ENCODE measurements around the gene ADORA3. TPM values are rescaled to one million over a fixed set of nuclear protein-coding genes. Genes with fewer than 3 reads are reported as not detected.
A peak's percentile ranks its signal among the peaks of the same experiment; 100 is the strongest.
"Not testable (repeated sequence)": the region's sequence is repeated elsewhere in the genome, so short reads cannot be mapped to it uniquely, and the experiment has no call there.

The ADORA3 gene
- total RNA-seq, 1 donor from 2014 or later, result not detected

GRCh38 chr1:111551623-111552411 lies 48.4 kb upstream of the ADORA3 start:
- no peaks in the 10 kb centered on the region for H3F3A ChIP-seq (ENCODE audit: low read depth)
- H3K27me3 ChIP-seq, result no peaks in the 10 kb centered on the region
- H3K4me1 ChIP-seq, result no peaks in the 10 kb centered on the region
- no peaks in the 10 kb centered on the region for H3K9me3 ChIP-seq (ENCODE audit: low read depth)
- Mint-ChIP-seq H3K4me3 (no peak overlapping the region), H3K9me3 (no peaks in the 10 kb centered on the region), H3K36me3 (no peaks in the 10 kb centered on the region), H3K27ac (no peak overlapping the region), H3K4me1 (no peaks in the 10 kb centered on the region), H3K27me3 (ENCODE audit: insufficient read depth, low read depth) (no peaks in the 10 kb centered on the region)
- no peak overlapping the region for H3K27ac ChIP-seq
- TF ChIP-seq, protein P1, sequence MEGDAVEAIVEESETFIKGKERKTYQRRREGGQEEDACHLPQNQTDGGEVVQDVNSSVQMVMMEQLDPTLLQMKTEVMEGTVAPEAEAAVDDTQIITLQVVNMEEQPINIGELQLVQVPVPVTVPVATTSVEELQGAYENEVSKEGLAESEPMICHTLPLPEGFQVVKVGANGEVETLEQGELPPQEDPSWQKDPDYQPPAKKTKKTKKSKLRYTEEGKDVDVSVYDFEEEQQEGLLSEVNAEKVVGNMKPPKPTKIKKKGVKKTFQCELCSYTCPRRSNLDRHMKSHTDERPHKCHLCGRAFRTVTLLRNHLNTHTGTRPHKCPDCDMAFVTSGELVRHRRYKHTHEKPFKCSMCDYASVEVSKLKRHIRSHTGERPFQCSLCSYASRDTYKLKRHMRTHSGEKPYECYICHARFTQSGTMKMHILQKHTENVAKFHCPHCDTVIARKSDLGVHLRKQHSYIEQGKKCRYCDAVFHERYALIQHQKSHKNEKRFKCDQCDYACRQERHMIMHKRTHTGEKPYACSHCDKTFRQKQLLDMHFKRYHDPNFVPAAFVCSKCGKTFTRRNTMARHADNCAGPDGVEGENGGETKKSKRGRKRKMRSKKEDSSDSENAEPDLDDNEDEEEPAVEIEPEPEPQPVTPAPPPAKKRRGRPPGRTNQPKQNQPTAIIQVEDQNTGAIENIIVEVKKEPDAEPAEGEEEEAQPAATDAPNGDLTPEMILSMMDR (IDR thresholded peaks at IDR 0.05), result no peak
- TF ChIP-seq EZH2 (IDR thresholded peaks at IDR 0.05) (no peak), EZH2phosphoT487 (IDR thresholded peaks at IDR 0.05) (no peak)
- no peak overlapping the region for H3K4me2 ChIP-seq
- H3K36me3 ChIP-seq, result no peaks in the 10 kb centered on the region
- H3K9ac ChIP-seq, result no peak overlapping the region
- no peak for DNase-seq (ENCODE audit: low spot score)
- H3K79me2 ChIP-seq (ENCODE audit: low read depth), result no peaks in the 10 kb centered on the region
- H4K20me1 ChIP-seq (ENCODE audit: low read depth), result no peaks in the 10 kb centered on the region
- H3K4me3 ChIP-seq, result no peak overlapping the region
- H2AFZ ChIP-seq (replicated peaks), result no peak overlapping the region

GRCh38 chr1:111547786-111548185 lies 44.4 kb upstream of the ADORA3 start:
- not testable (repeated sequence) for H3K27ac ChIP-seq; H3K4me1 Mint-ChIP-seq; H3K36me3 ChIP-seq; H3K27me3 Mint-ChIP-seq (ENCODE audit: insufficient read depth, low read depth); H3K4me2 ChIP-seq; H3K27me3 ChIP-seq; H3K4me1 ChIP-seq; H3K4me3 ChIP-seq; H3K27ac Mint-ChIP-seq; H2AFZ ChIP-seq (replicated peaks); H3K4me3 Mint-ChIP-seq; H4K20me1 ChIP-seq (ENCODE audit: low read depth); H3K9me3 Mint-ChIP-seq; H3K9ac ChIP-seq; H3K36me3 Mint-ChIP-seq; H3F3A ChIP-seq (ENCODE audit: low read depth); DNase-seq (ENCODE audit: low spot score); H3K9me3 ChIP-seq (ENCODE audit: low read depth); H3K79me2 ChIP-seq (ENCODE audit: low read depth)

- Histone ChIP-seq H3K27ac (no peak overlapping the region), H3K4me2 (no peak overlapping the region), H2AFZ (replicated peaks) (peak overlapping the region; percentile 44), H3K79me2 (ENCODE audit: low read depth) (no peaks in the 10 kb centered on the region), H3F3A (ENCODE audit: low read depth) (no peaks in the 10 kb centered on the region), H3K4me3 (no peak overlapping the region), H3K27me3 (no peaks in the 10 kb centered on the region), H3K4me1 (peaks cover 8% of the 10 kb centered on the region), H3K9ac (no peak overlapping the region), H3K36me3 (no peaks in the 10 kb centered on the region), H4K20me1 (ENCODE audit: low read depth) (no peaks in the 10 kb centered on the region), H3K9me3 (ENCODE audit: low read depth) (no peaks in the 10 kb centered on the region)
- TF ChIP-seq, protein P1 (IDR thresholded peaks at IDR 0.05), result no peak
- TF ChIP-seq EZH2phosphoT487 (IDR thresholded peaks at IDR 0.05), result no peak
- no peak for TF ChIP-seq EZH2 (IDR thresholded peaks at IDR 0.05)
- no peak overlapping the region for H3K4me3 Mint-ChIP-seq
- no peaks in the 10 kb centered on the region for H3K36me3 Mint-ChIP-seq
- peaks cover 2% of the 10 kb centered on the region for H3K27me3 Mint-ChIP-seq (ENCODE audit: insufficient read depth, low read depth)
- H3K27ac Mint-ChIP-seq, result no peak overlapping the region
- peaks cover 19% of the 10 kb centered on the region for H3K4me1 Mint-ChIP-seq
- no peaks in the 10 kb centered on the region for H3K9me3 Mint-ChIP-seq
- DNase-seq (ENCODE audit: low spot score), result no peak
Measured at GRCh38 chr1:111542187-111542586, 38.8 kb upstream of the ADORA3 start.

DNA sequence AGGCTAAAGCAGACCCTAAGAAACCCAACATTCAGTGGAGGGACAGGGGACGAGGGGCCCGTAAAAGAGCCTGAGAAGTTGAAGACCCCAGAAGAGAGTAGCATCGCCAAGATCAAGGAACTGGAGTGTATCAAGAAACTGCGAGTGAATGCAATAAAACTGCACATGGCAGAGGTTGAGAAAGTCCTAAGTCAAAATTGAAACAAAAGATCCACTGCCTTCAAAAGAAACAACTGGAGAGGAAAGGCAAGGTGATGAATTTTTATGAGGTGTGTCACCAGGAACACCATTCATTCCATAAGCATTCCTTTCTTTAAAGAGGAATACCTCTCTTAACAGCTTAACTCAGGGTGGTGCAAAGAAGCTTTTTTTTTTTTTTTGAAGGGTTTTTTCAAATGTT lies 38.3 kb upstream of the ADORA3 start:
- Histone ChIP-seq H3K4me1 (peaks cover 8% of the 10 kb centered on the region), H3K9ac (no peak overlapping the region), H3K4me2 (no peak overlapping the region), H3K4me3 (no peak overlapping the region), H3F3A (ENCODE audit: low read depth) (no peaks in the 10 kb centered on the region), H3K36me3 (no peaks in the 10 kb centered on the region), H4K20me1 (ENCODE audit: low read depth) (no peaks in the 10 kb centered on the region), H3K27me3 (no peaks in the 10 kb centered on the region), H3K27ac (no peak overlapping the region), H3K79me2 (ENCODE audit: low read depth) (no peaks in the 10 kb centered on the region), H3K9me3 (ENCODE audit: low read depth) (no peaks in the 10 kb centered on the region), H2AFZ (replicated peaks) (peak overlapping the region; percentile 44)
- no peak for DNase-seq (ENCODE audit: low spot score)
- Mint-ChIP-seq H3K27ac (no peak overlapping the region), H3K4me1 (peaks cover 19% of the 10 kb centered on the region), H3K36me3 (no peaks in the 10 kb centered on the region), H3K9me3 (no peaks in the 10 kb centered on the region), H3K27me3 (ENCODE audit: insufficient read depth, low read depth) (peaks cover 2% of the 10 kb centered on the region), H3K4me3 (no peak overlapping the region)
- TF ChIP-seq, protein P1 (IDR thresholded peaks at IDR 0.05), result no peak
- TF ChIP-seq EZH2phosphoT487 (IDR thresholded peaks at IDR 0.05), result no peak
- TF ChIP-seq EZH2 (IDR thresholded peaks at IDR 0.05), result no peak
